OCI-LY1 (cell line): ENCODE data around the gene CASTOR2.
"Not testable (repeated sequence)": the region's sequence is repeated elsewhere in the genome, so short reads cannot be mapped to it uniquely, and the experiment has no call there.

Experiments
- H2AFZ ChIP-seq: fragments of 200-600 bp; sonication (generic), shearing (Covaris generic); 2 replicates; pipeline ENCODE4 v1.6.0; 2014; ENCODE audit warnings: antibody characterized with exemption, mild to moderate bottlenecking, low read length
- H3F3A ChIP-seq: fragments of 200-600 bp; sonication (generic), shearing (Covaris generic); 2 replicates; pipeline ENCODE4 v1.6.0; 2014; ENCODE audit warnings: mild to moderate bottlenecking, antibody characterized with exemption, low read length, moderate library complexity; ENCODE audit not compliant: insufficient read depth
- H3K27ac ChIP-seq: fragments of 200-600 bp; sonication (generic); 2 replicates; pipeline ENCODE4 v1.5.1; 2014; ENCODE audit warnings: low read length, mixed run types, mild to moderate bottlenecking, low read depth; ENCODE audit not compliant: poor library complexity, severe bottlenecking
- H3K27me3 ChIP-seq: fragments of 200-600 bp; sonication (generic); 2 replicates; pipeline ENCODE4 v1.6.0; 2014; ENCODE audit warnings: antibody characterized with exemption, mild to moderate bottlenecking, low read length, moderate library complexity; ENCODE audit not compliant: insufficient read depth
- H3K36me3 ChIP-seq: fragments of 200-600 bp; sonication (generic); 2 replicates; pipeline ENCODE4 v1.6.1; 2014; ENCODE audit warnings: mild to moderate bottlenecking, antibody characterized with exemption, low read length, moderate library complexity, mixed read lengths; ENCODE audit not compliant: insufficient read depth
- H3K4me1 ChIP-seq: fragments of 200-600 bp; sonication (generic); 2 replicates; pipeline ENCODE4 v1.5.1; 2014; ENCODE audit warnings: mild to moderate bottlenecking, low read length, moderate library complexity; ENCODE audit not compliant: insufficient read depth, severe bottlenecking
- H3K4me2 ChIP-seq: fragments of 200-600 bp; sonication (generic), shearing (Covaris generic); 2 replicates; pipeline ENCODE4 v1.6.1; 2014; ENCODE audit warnings: low read length
- H3K4me3 ChIP-seq: fragments of 200-600 bp; sonication (generic); 2 replicates; pipeline ENCODE4 v1.5.1; 2014; ENCODE audit warnings: low read length, low read depth, mild to moderate bottlenecking, mixed read lengths; ENCODE audit not compliant: poor library complexity, severe bottlenecking
- H3K79me2 ChIP-seq: fragments of 200-600 bp; shearing (Covaris generic); 2 replicates; pipeline ENCODE4 v1.6.1; 2016; ENCODE audit warnings: mixed run types, low read length, mixed read lengths; ENCODE audit not compliant: insufficient read depth
- H3K9ac ChIP-seq: fragments of 200-600 bp; sonication (generic), shearing (Covaris generic); 2 replicates; pipeline ENCODE4 v1.6.1; 2014; ENCODE audit warnings: mild to moderate bottlenecking, low read length, mixed read lengths
- H3K9me2 ChIP-seq: fragments of 200-600 bp; sonication (generic), shearing (Covaris generic); 2 replicates; pipeline ENCODE4 v1.6.1; 2014; ENCODE audit warnings: low read depth, mild to moderate bottlenecking, low read length, mixed read lengths
- H3K9me3 ChIP-seq: fragments of 200-600 bp; shearing (Covaris generic); 2 replicates; pipeline ENCODE4 v1.6.1; 2014; ENCODE audit warnings: low read length, mixed read lengths
- H4K20me1 ChIP-seq: fragments of 200-600 bp; sonication (generic), shearing (Covaris generic); 2 replicates; pipeline ENCODE4 v1.6.0; 2016; ENCODE audit warnings: mild to moderate bottlenecking, low read length; ENCODE audit not compliant: insufficient read depth
- CTCF ChIP-seq: fragments of 200-600 bp; sonication (generic), shearing (Covaris generic); IDR thresholded peaks from 2 replicates; pipeline ENCODE4 v1.5.1; 2017; ENCODE audit warnings: mild to moderate bottlenecking, antibody characterized with exemption, low read length, moderate library complexity, mixed read lengths
- EZH2 ChIP-seq: fragments of 200-600 bp; sonication (generic), shearing (Covaris generic); IDR thresholded peaks from 2 replicates; pipeline ENCODE4 v1.8.0; 2017; ENCODE audit warnings: borderline replicate concordance, mixed run types, mild to moderate bottlenecking, antibody characterized with exemption, low read length, moderate library complexity, mixed read lengths

CASTOR2 gene

GRCh38 chr7:75066521-75066920 lies 102.0 kb downstream of the CASTOR2 start:
- no peaks in the 10 kb centered on the region for H3K9me3 ChIP-seq
- no peak overlapping the region for H2AFZ ChIP-seq
- H3K79me2 ChIP-seq, result no peaks in the 10 kb centered on the region
- no peaks in the 10 kb centered on the region for H3K9me2 ChIP-seq
- peaks cover 78% of the 10 kb centered on the region for H3K36me3 ChIP-seq
- H3K4me1 ChIP-seq, result no peaks in the 10 kb centered on the region
- H3K9ac ChIP-seq, result no peak overlapping the region
- no peaks in the 10 kb centered on the region for H4K20me1 ChIP-seq
- no peak overlapping the region for H3K4me3 ChIP-seq
- no peaks in the 10 kb centered on the region for H3F3A ChIP-seq
- no peak for TF ChIP-seq EZH2
- no peak for TF ChIP-seq CTCF
- no peak overlapping the region for H3K4me2 ChIP-seq
- no peaks in the 10 kb centered on the region for H3K27me3 ChIP-seq
- H3K27ac ChIP-seq, result no peak overlapping the region

- no peaks in the 10 kb centered on the region for H3K9me3 ChIP-seq
- 0 out of 2 replicates have a peak overlapping the region, but pooled peaks have one; percentile 0 for H2AFZ ChIP-seq
- H3K27ac ChIP-seq, result peak overlapping the region; percentile 42
- H3K9me2 ChIP-seq, result no peaks in the 10 kb centered on the region
- H3K9ac ChIP-seq, result peak overlapping the region; percentile 71
- peak overlapping the region; percentile 82 for H3K4me2 ChIP-seq
- no peaks in the 10 kb centered on the region for H3K27me3 ChIP-seq
- H3K4me3 ChIP-seq, result peak overlapping the region; percentile 70
- no peaks in the 10 kb centered on the region for H4K20me1 ChIP-seq
- no peak for TF ChIP-seq EZH2
- no peak for TF ChIP-seq CTCF
- H3K36me3 ChIP-seq, result peaks cover 28% of the 10 kb centered on the region
- H3F3A ChIP-seq, result no peaks in the 10 kb centered on the region
- H3K4me1 ChIP-seq, result peaks cover 9% of the 10 kb centered on the region
- no peaks in the 10 kb centered on the region for H3K79me2 ChIP-seq
Observed at GRCh38 chr7:75072981-75073283, 108.4 kb downstream of the CASTOR2 start.

GRCh38 chr7:75074262-75074641 lies 109.7 kb downstream of the CASTOR2 start:
- Histone ChIP-seq H3K36me3 (peaks cover 20% of the 10 kb centered on the region), H3K9ac (peak overlapping the region; percentile 71; the same call in 1 of the 2 replicates), H3K4me3 (peak overlapping the region; percentile 70), H3K4me2 (peak overlapping the region; percentile 82)
- not testable (repeated sequence) for H3K4me1 ChIP-seq, H3K9me2 ChIP-seq, H3K27ac ChIP-seq, H3K27me3 ChIP-seq, H3K79me2 ChIP-seq, H2AFZ ChIP-seq, H4K20me1 ChIP-seq, H3F3A ChIP-seq, H3K9me3 ChIP-seq
